Activated T-helper 2 cell treated with anti-CD3 and anti-CD28 coated beads, Interferon-gamma antibody, Interleukin-2, Interleukin-4, amounts not matched to agents 10 μg/mL and 5 μg/mL and 100 μg/mL, durations not matched to agents 14 hours and 24 hours and 36 hours (primary cell): ENCODE results near the gene PPFIBP1. TPM values are rescaled to one million over a fixed set of nuclear protein-coding genes. Genes with fewer than 3 reads are reported as not detected.
"Not testable (repeated sequence)": the region's sequence is repeated elsewhere in the genome, so short reads cannot be mapped to it uniquely, and the experiment has no call there.

Source experiments
- DNase-seq: peaks from one replicate; pipeline ENCODE4 v3.0.0; 2021; ENCODE audit warnings: low spot score
- H3K27ac Mint-ChIP-seq: one replicate; pipeline ENCODE4 v1.8.0; 2021; ENCODE audit warnings: mixed read lengths
- H3K27me3 Mint-ChIP-seq: one replicate; pipeline ENCODE4 v1.8.0; 2021; ENCODE audit warnings: low read depth, mixed read lengths
- H3K36me3 Mint-ChIP-seq: one replicate; pipeline ENCODE4 v1.8.0; 2021; ENCODE audit warnings: low read depth, mixed read lengths
- H3K4me1 Mint-ChIP-seq: one replicate; pipeline ENCODE4 v1.8.0; 2021; ENCODE audit warnings: low read depth, mixed read lengths
- H3K4me3 Mint-ChIP-seq: one replicate; pipeline ENCODE4 v1.8.0; 2021; ENCODE audit warnings: low read depth, mild to moderate bottlenecking, moderate library complexity, mixed read lengths
- H3K9me3 Mint-ChIP-seq: one replicate; pipeline ENCODE4 v1.8.0; 2021; ENCODE audit warnings: mixed read lengths
- intact Hi-C: fragments of 100-400 bp; cut with micrococcal nuclease; formaldehyde crosslinking; loops from one replicate; pipeline ENCODE4 v1.15.1; 2023
- total RNA-seq: library from RNA; stranded (reverse); gene quantifications from 2 replicates; pipeline ENCODE4 v1.2.3, GENCODE V29; 2022

PPFIBP1 gene
- total RNA-seq, 1 donor from 2014 or later, result 74.1 TPM

DNA sequence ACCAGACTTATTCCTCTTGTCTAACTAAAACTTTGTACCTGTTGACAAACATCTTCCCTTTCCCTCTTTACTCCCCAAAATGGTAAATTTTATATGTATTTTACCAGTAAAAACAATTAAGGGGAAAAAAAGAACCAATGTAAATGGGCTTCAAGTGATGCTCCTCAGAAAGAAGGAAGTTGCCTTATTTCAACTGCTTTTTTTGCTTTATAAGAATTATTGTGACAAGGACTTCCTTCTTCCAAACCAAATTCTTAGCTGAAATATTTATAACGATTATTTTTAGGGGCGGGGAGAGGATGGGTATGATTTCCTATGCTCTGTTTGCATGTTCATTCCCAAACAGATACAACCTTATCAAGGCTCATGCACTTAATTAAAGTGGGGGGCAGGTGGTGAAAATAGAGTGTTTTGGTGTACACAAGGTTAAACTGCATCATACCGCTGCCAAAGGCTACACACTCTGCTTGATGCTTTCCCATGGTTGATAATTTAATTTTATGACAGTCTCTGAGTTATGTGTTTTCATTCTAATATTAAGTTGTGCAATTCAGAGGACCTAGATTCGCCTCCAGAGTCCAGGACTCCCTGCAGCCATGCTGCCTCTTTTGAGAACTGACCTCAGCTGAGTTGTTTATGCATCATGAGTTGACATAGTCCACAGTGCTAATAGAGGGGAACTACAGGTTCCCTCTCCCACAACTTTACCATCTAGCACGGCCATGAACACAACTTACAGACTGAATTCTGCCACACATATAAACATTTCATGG lies 77.2 kb downstream of the PPFIBP1 start:
- H3K27ac Mint-ChIP-seq, intact Hi-C loops, H3K4me1 Mint-ChIP-seq, H3K27me3 Mint-ChIP-seq, H3K4me3 Mint-ChIP-seq, DNase-seq: not testable (repeated sequence)
- Mint-ChIP-seq H3K9me3 (peaks cover 16% of the 10 kb centered on the region), H3K36me3 (peaks cover 19% of the 10 kb centered on the region)

DNA sequence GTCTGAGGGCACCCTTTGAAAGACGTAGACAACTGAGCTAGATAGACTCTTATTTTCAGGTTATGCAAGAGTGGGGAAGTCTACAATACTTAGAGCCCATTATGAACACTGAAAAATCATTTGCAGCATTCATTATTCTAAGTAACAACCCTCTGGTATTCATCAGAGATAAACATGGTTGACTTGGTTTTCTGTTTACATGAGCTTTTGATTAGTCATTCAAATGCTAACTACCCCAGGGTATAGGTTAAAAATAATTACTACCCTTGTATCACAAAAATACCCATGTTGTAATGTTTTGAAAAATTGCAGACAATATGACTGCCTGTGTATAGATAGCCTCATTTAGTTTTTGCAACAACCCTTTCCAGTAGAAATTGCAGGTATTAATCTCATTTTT lies 78.5 kb downstream of the PPFIBP1 start:
- peaks cover 12% of the 10 kb centered on the region for H3K36me3 Mint-ChIP-seq
- no peaks in the 10 kb centered on the region for H3K27me3 Mint-ChIP-seq
- DNase-seq, result no peak
- intact Hi-C loops, result no loop called here
- H3K9me3 Mint-ChIP-seq, result peaks cover 16% of the 10 kb centered on the region
- no peak overlapping the region for H3K27ac Mint-ChIP-seq
- no peak overlapping the region for H3K4me3 Mint-ChIP-seq
- H3K4me1 Mint-ChIP-seq, result no peaks in the 10 kb centered on the region

DNA sequence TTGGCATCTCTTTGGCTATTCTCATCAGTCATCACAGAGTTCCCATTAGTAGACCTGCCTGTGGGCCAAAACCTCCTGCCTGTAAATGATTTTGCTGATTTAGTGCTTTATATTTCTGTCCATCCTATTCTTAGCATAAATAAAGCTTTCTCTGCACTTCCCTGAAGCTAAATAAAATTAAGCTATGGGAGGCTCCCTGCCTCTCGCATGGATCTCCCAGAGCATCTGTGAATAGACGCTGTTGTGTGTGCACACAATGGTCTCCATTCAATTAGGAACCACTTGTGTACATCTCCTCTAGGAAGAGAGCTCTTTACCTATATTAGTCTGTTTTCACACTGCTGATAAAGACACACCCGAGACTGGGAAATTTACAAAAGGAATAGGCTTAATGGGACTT lies 80.4 kb downstream of the PPFIBP1 start:
- Mint-ChIP-seq H3K4me1 (no peaks in the 10 kb centered on the region), H3K27ac (no peak overlapping the region), H3K4me3 (no peak overlapping the region), H3K36me3 (peaks cover 4% of the 10 kb centered on the region), H3K27me3 (peaks cover 4% of the 10 kb centered on the region), H3K9me3 (peaks cover 7% of the 10 kb centered on the region)
- no peak for DNase-seq
- intact Hi-C loops, result no loop called here

DNA sequence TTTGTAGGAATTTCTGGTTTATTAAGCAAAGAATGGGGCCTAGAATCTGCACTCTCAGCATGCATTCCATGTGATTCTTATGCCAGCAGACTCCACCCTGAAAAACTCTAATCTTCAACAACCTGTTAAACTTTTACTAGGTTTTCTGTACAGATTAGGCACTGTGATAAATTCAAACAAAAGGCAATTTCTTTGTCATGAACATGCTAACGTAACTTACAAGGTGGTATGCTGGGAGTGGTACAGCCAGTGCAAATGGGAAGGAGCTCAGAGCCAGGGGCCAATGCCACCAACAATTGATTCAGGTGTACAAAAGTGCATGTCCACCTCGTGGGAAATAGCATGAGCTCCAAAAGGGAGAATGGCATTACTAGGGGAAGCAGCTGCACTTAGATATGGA lies 83.0 kb downstream of the PPFIBP1 start:
- Mint-ChIP-seq H3K27me3 (peaks cover 4% of the 10 kb centered on the region), H3K4me1 (no peaks in the 10 kb centered on the region), H3K4me3 (no peak overlapping the region), H3K9me3 (peaks cover 7% of the 10 kb centered on the region), H3K27ac (no peak overlapping the region), H3K36me3 (peaks cover 4% of the 10 kb centered on the region)
- intact Hi-C loops, result no loop called here
- DNase-seq, result no peak

DNA sequence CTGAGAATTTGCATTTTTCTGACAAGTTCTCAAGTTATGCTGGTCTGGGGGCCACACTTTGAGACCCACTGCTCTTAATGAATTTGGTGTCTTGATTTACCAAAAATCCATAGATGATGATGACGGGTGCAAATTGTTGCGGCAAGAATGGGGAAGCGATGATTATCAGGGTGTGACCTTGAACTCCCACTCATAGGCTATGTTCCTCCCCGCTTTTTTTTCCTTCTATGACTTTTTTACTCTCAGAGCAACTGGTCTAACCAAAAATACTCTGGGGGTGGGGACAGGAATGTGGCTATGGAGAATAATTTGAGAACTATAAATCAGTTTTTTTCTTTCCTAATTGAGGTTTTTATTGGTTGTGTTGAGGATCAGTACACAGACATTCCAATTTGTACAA lies 83.6 kb downstream of the PPFIBP1 start:
- intact Hi-C loops, result no loop called here
- peaks cover 7% of the 10 kb centered on the region for H3K9me3 Mint-ChIP-seq
- H3K27me3 Mint-ChIP-seq, result peaks cover 4% of the 10 kb centered on the region
- no peak overlapping the region for H3K4me3 Mint-ChIP-seq
- H3K36me3 Mint-ChIP-seq, result peaks cover 4% of the 10 kb centered on the region
- no peak for DNase-seq
- no peak overlapping the region for H3K27ac Mint-ChIP-seq
- H3K4me1 Mint-ChIP-seq, result no peaks in the 10 kb centered on the region

DNA sequence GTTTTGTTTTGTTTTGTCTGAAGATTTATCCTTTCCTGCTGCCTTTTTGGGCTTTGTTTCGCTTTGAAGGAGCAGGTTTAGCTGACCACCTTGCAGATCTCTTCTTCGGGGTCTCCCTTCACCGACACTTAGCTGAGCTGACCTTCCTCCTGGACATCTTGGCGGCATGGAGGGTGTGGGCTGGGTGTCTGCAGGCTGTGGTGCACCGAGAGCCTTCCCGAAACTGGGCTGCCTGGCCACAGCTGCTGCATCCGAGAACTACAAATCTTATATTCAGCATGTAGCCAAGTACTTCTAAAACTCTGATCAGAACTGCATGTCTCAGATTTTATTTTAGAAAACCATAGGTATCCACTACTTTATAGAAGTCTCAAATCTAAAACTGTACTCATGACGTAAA lies 84.9 kb downstream of the PPFIBP1 start:
- H3K4me3 Mint-ChIP-seq, result no peak overlapping the region
- intact Hi-C loops, result no loop called here
- H3K36me3 Mint-ChIP-seq, result peaks cover 4% of the 10 kb centered on the region
- H3K27me3 Mint-ChIP-seq, result peaks cover 4% of the 10 kb centered on the region
- no peak for DNase-seq
- no peaks in the 10 kb centered on the region for H3K4me1 Mint-ChIP-seq
- no peak overlapping the region for H3K27ac Mint-ChIP-seq
- H3K9me3 Mint-ChIP-seq, result peaks cover 4% of the 10 kb centered on the region

DNA sequence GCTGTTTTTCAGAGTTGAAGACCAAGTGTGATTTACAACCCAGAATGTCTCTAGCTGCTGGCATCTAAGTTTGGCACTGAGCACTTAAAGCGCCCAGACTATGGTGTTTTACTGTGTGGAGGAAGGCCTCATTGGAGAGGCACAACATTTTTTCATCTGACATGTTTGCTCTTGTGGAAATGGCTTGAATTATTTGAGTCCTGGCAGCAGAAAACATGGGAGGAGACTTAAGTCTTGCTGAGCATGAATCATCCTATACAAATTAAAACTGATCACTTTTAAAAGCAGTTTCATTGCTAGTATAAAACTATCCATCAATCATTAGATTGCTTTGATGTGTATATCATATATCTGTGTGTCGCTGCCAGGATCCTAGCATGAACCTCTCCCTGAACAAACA lies 86.4 kb downstream of the PPFIBP1 start:
- intact Hi-C loops, result no loop called here
- no peak for DNase-seq
- Mint-ChIP-seq H3K27ac (no peak overlapping the region), H3K36me3 (no peaks in the 10 kb centered on the region), H3K4me3 (no peak overlapping the region), H3K9me3 (no peaks in the 10 kb centered on the region), H3K27me3 (peaks cover 4% of the 10 kb centered on the region), H3K4me1 (no peaks in the 10 kb centered on the region)

DNA sequence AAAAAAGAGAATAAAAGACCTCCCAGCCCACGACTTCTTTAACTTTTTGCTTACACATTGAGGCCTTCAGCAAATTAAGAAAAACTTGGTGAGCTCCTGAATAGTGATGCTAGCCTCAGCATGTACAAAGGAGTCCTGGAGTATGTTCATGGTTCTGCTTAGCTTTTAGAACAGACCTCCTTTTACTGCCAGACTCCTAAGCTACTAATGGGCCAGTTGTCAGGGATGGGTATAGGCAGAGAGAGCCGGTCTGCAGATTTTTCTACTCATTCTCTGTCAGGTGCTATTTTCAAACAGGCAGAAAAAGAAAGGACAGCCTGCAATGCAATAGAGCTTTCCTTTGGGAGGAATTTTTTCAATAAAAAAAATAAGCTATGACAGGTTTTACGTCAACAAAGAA lies 90.4 kb downstream of the PPFIBP1 start:
- H3K4me1 Mint-ChIP-seq, result peaks cover 13% of the 10 kb centered on the region
- DNase-seq, result no peak
- H3K9me3 Mint-ChIP-seq, result no peaks in the 10 kb centered on the region
- intact Hi-C loops, result no loop called here
- H3K27me3 Mint-ChIP-seq, result peaks cover 2% of the 10 kb centered on the region
- no peak overlapping the region for H3K4me3 Mint-ChIP-seq
- peaks cover 3% of the 10 kb centered on the region for H3K36me3 Mint-ChIP-seq
- H3K27ac Mint-ChIP-seq, result no peak overlapping the region

DNA sequence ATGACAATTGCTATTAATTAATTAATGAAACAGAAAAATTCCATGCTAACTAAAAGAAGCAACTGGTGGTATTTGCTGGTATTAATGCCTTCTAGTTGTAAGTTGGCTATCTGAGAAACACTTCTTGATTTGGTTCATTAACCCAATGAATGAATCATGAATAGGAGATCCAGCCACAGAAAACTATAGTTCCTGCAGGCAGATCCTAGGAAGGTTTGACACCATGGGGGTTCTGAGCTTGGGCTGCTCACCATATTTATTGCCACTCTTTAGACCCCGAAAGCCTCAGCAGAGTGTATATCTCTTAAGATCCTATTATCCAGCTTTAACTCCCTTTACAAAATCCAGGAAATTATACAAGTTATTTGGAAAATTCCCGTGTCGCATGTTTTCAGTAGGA lies 90.9 kb downstream of the PPFIBP1 start:
- no peak for DNase-seq

DNA sequence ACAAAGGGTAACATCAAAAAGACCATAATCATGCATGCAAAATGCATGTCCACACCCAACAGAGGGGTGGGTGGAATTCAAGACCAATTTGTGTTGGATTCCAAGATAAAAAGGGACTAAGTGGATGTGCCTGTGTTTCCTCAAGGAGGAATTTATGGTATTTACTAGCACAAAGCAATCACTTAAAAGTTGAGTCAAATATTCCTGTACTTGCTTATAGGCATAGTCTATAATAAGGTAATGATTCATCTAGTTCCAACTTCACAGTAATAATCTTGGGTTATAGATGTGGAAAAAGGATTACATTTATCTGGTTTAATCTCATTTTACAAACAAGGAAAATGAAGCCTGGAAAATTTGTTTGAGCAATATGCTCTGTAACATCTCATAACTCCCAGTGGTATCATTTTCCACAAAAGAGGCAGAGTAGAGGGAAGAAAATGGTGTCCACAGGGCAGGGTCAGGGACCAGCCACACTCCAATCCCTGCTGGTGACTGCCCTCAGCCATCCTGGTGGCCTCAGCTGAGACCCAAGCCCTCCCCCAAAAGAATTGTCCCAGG lies 91.4 kb downstream of the PPFIBP1 start:
- DNase-seq, result no peak
- Mint-ChIP-seq H3K4me1 (peaks cover 20% of the 10 kb centered on the region), H3K4me3 (no peak overlapping the region), H3K27me3 (peaks cover 2% of the 10 kb centered on the region), H3K36me3 (peaks cover 3% of the 10 kb centered on the region), H3K27ac (no peak overlapping the region), H3K9me3 (no peaks in the 10 kb centered on the region)
- intact Hi-C loops, result no loop called here

More for the DNA sequence above, 90.9 kb downstream of the PPFIBP1 start:
- Mint-ChIP-seq H3K4me3 (no peak overlapping the region), H3K27me3 (peaks cover 2% of the 10 kb centered on the region), H3K27ac (no peak overlapping the region), H3K9me3 (no peaks in the 10 kb centered on the region), H3K4me1 (peaks cover 15% of the 10 kb centered on the region), H3K36me3 (peaks cover 3% of the 10 kb centered on the region)
- intact Hi-C loops, result no loop called here

DNA sequence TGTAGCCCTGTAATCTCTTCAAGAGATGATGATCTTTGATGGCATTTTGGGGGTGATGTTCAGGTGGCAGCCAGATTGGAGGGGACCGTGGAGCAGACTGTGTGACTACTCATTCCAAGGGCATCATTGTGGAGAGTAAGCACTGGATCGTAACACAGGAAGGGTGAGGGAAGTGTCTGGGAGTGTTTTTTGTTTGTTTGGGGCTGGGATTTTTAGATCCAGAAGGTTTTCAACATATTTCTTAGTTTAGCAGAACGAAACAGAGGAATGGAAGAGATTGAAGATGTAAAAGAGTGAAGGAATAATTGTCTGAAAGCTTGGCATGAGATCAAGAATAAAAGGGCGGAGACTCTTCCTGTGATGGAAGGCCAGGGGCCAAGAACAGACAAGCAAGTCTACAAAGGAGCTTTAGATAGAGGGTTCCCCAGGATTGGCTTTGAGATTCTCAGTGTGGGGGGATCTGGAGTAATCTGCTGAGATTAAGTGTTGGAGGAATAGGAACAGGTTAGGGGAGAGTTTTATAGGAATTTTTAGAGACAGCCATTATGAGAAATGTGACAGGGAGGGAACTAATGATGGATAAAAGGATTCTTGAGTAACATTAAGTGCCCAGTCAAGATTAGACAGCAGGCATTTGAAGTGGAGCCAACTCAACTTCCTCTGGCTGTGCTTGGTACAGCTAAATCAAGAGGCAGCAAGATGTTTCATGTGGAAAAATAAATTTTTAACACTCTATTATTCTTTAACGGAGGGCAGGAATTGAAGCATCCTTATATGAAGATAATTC lies 92.5 kb downstream of the PPFIBP1 start:
- Mint-ChIP-seq H3K9me3 (no peaks in the 10 kb centered on the region), H3K4me1 (peaks cover 20% of the 10 kb centered on the region), H3K4me3 (no peak overlapping the region), H3K36me3 (peaks cover 3% of the 10 kb centered on the region), H3K27me3 (peaks cover 2% of the 10 kb centered on the region), H3K27ac (no peak overlapping the region)
- DNase-seq, result no peak
- intact Hi-C loops, result no loop called here

DNA sequence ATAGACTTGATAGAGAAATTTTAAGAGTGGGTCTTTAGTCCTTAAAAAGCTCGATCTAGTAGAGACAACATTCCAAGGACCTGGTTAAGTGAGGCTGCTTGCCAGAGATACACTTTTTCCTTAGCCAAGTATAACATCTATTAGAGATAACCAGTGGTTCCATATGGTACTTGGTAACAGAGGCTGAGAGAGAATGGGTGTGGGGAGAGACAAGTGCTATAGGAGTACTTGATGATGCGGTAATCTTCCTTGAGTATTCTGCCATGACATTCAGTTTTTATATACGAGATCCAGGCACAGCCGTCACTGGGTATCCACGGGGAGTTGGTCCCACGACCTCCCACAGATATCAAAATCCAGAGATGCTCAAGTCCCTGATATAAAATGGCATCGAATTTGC lies 94.8 kb downstream of the PPFIBP1 start:
- Mint-ChIP-seq H3K36me3 (peaks cover 3% of the 10 kb centered on the region), H3K9me3 (no peaks in the 10 kb centered on the region), H3K4me3 (no peak overlapping the region), H3K27me3 (peaks cover 2% of the 10 kb centered on the region), H3K27ac (peak overlapping the region; percentile 3), H3K4me1 (peaks cover 25% of the 10 kb centered on the region)
- intact Hi-C loops, result no loop called here
- no peak for DNase-seq

DNA sequence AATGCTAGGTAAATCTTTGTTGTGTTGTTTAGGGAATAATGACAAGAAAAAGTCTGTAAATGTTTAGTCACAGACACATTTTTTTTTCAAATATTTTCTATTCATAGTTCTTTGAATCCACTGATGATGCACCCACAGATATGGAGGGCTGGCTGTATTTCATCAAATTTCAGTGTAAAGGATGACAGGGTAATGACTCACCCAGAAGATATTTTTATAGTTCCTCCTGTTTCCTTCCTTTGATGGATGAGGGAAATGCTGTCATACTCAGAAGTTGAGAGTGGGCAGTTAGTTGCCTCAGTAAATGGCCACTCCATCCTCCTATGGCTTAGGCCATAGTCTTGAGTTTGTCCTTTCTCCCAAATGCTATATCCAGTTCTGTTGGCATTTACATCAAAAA lies 95.3 kb downstream of the PPFIBP1 start:
- Mint-ChIP-seq H3K4me3 (no peak overlapping the region), H3K4me1 (peaks cover 29% of the 10 kb centered on the region), H3K27ac (peak overlapping the region; percentile 3), H3K9me3 (no peaks in the 10 kb centered on the region), H3K27me3 (peaks cover 2% of the 10 kb centered on the region), H3K36me3 (peaks cover 3% of the 10 kb centered on the region)
- intact Hi-C loops, result no loop called here
- DNase-seq, result no peak
